Measurements from ENCODE around the gene ALG10.
"Not testable (repeated sequence)": the region's sequence is repeated elsewhere in the genome, so short reads cannot be mapped to it uniquely, and the experiment has no call there.

The ALG10 gene, protein sequence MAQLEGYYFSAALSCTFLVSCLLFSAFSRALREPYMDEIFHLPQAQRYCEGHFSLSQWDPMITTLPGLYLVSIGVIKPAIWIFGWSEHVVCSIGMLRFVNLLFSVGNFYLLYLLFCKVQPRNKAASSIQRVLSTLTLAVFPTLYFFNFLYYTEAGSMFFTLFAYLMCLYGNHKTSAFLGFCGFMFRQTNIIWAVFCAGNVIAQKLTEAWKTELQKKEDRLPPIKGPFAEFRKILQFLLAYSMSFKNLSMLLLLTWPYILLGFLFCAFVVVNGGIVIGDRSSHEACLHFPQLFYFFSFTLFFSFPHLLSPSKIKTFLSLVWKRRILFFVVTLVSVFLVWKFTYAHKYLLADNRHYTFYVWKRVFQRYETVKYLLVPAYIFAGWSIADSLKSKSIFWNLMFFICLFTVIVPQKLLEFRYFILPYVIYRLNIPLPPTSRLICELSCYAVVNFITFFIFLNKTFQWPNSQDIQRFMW

DNA sequence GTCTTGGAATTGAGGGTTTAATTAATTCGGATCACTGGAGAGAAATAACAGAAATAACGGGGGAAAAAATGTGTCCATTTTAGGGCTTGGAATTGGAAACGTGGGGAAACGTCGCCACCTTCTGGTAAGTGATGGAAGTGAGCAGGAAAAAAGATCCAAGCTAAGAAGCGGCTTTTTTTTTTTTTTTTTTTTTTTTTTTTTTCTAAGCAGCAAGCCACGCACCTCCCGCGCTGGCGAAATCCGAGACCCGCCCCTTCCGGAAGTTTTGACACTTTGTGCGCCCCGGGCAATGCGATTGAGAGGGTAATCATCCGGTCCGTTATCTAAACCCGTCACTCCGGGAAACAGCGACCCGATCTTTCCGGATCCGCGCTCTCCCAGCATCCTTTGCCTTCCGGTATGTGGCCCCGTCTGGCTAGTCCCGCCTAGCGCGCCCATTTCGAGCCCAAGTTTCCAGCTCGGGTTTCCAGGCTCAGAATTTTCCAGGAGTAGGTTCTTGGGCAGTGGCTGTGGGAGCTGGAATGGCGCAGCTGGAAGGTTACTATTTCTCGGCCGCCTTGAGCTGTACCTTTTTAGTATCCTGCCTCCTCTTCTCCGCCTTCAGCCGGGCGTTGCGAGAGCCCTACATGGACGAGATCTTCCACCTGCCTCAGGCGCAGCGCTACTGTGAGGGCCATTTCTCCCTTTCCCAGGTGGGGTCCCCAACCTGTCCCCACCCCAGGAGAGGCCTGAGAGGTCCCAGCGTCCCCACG is at the start of gene ALG10:
Gene ALG10 (plus strand): TSS at position 418 of the 752 bp plus-strand sequence. CDS start 104 bp downstream, at position 522.
- H3K27ac ChIP-seq, result peak within 1 kb of the TSS in 20 of 21 experiments; percentile 54 to 91 (median 84)
- peak within 1 kb of the TSS; percentile 56 to 74 (median 67) for H3K4me3 ChIP-seq

GRCh38 chr12:33972884-33973283 is 49.4 kb upstream of the ALG10 start:
- H3K27ac ChIP-seq, H3K4me3 ChIP-seq: not testable (repeated sequence)

DNA sequence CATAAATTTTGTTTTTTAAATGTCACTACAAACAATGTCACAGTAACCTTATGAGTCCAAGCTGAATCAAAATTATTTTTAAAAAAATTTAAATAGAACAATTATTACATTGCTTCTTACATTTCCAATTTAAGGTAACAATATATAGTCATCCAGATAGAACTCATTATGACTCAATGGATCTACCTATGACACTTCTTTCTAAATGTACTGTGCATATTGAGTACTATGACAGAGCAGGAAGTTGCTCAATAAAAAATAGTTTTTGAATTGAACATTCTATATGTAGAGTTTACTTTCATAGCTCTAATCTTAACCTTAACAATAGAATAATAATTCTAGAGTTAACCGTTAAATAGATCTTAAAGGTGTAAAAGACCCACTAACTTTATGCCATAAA is 44.4 kb upstream of the ALG10 start:
- no peak overlapping the region for H3K27ac ChIP-seq

DNA sequence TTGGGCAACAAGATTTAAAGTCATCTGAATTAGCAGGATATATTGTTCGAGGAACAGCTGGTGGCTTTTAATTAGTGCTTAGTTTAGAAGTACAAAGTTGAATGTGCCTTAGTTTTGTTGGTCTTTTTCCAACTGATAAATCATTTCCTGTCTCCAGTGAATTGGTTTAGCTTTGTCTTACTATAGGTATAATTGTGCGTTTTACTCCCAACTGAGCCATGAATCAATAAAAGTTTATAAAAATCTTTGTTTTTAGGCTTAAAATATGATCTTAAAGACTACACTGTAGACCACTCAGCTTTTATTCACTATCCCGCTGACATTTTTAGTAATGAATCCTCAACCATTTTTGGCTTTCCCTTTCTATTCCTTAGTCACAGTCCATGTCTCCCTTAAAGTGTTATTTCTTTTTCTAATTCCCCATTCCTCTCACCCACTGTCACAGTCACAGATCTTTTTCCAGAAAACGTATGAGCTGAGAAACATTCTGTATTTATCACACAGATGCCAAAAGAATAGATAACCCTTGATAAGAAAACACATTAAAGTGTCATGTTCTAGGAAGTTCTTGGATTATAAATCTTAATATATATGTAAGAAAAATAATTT is 34.0 kb upstream of the ALG10 start:
- Histone ChIP-seq H3K27ac (no peak overlapping the region), H3K4me3 (no peak overlapping the region)

More for the DNA sequence above, 44.4 kb upstream of the ALG10 start:
- no peak overlapping the region for H3K4me3 ChIP-seq

GRCh38 chr12:33988913-33989312 is 33.4 kb upstream of the ALG10 start:
- H3K27ac ChIP-seq, result no peak overlapping the region
- no peak overlapping the region for H3K4me3 ChIP-seq

GRCh38 chr12:33994857-33995808 is 27.2 kb upstream of the ALG10 start:
- no peak overlapping the region for H3K27ac ChIP-seq
- H3K4me3 ChIP-seq, result no peak overlapping the region

GRCh38 chr12:34008835-34009234 is 13.5 kb upstream of the ALG10 start:
- H3K4me3 ChIP-seq, H3K27ac ChIP-seq: not testable (repeated sequence)

DNA sequence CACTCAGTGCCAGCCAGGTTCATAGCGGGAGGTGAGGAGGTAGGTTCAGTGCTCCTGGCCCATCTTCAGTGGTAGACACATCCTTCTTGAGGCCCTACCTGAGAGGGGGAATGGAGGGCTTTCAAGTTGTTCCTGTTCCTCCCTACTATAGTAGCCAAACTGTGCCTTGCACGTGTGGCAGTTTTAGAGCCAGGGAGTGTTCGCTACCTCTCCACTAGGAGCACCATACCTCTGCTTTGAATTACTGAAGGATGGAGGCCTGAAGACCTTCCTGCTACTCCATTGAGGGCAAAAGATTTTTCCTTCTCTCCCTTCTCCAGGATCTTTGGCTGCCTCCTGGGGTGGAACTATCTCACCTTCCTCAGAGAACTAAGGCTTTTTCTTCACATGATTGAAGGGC is 5.9 kb upstream of the ALG10 start:
- H3K27ac ChIP-seq, result no peak overlapping the region
- H3K4me3 ChIP-seq, result no peak overlapping the region

DNA sequence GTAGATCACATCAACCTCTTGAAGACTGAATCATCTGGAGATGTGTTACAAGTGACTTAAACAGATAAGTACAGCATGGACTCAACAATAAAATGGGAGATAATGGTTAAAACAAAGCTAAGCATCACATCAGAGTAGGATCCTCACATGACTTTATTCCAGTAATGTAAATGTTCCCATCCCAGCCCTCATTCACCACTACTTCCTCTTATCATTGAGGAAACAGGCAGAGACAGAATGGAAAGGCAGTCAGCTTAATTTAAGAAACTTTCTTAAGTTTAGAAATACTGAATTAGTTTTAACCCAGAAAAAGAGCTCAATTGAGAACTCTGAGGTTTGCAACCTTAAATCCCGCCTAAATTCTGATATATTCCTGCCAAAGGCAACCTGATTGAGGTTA is 1.2 kb upstream of the ALG10 start:
- Histone ChIP-seq H3K27ac (peak overlapping the region in 1 of 21 experiments; percentile 53), H3K4me3 (no peak overlapping the region)

DNA sequence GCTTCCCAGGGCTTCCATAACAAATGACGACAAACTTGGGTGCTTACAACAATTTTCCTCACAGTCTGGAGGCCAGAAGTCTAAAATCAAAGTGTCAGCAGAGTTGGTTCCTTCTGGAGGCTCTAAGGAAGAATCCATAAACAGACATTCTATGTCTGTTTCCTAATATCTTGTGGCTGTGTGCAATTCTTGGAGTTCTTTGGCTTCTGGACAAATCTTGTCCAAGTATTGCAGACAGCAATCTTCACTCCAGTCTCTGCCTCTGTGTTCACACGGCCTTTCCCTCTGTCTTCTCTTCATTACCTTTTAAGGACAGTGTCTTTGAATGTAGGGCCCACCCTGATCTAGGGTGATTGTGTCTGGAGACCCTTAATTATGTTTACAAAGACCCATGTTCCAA is 5.4 kb downstream of the ALG10 start:
- not testable (repeated sequence) for H3K27ac ChIP-seq, H3K4me3 ChIP-seq

DNA sequence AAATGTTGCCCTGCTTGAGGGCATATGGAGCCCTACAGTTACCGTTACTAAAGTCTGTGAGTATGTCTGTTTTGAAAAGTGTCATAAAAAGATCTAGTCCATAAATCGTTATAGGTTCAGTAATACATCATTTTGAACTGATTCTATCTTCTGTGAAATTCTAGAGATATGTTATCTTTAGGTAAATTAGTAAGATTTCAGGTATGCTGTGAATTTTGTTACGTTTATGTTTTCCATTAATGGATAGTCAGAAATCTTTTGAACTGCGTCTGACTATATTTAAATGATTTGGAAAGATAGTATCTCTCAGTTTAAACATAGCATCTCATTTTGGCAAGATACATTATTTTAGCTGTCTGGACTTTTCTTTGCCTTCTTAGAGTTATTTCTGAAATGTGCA is 8.3 kb downstream of the ALG10 start:
- Histone ChIP-seq H3K4me3 (no peak overlapping the region), H3K27ac (no peak overlapping the region)

GRCh38 chr12:34033628-34034296 is 11.5 kb downstream of the ALG10 start:
- no peak overlapping the region for H3K4me3 ChIP-seq
- no peak overlapping the region for H3K27ac ChIP-seq

- H3K27ac ChIP-seq, H3K4me3 ChIP-seq: not testable (repeated sequence)
These were observed 16.1 kb downstream of the ALG10 start for GRCh38 chr12:34038357-34038756.

DNA sequence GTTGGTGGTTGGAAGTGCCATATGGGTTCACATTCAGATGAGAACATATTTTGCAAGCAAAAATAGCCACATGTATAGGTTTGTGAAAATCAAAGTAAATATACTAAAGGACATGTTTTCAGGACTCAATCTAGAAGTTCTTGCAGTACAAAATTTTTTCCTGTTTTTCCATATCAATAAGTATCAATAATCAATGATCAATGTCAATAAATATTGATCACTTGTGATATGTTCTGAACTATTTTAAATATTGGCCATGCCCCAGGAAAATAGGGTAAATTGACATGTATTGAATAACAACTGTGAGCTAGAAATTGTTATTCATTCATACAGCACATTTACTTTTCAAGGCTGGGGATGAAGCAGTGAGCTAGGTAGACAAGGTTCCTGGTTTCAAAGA is 24.3 kb downstream of the ALG10 start:
- H3K27ac ChIP-seq, result no peak overlapping the region
- no peak overlapping the region for H3K4me3 ChIP-seq

DNA sequence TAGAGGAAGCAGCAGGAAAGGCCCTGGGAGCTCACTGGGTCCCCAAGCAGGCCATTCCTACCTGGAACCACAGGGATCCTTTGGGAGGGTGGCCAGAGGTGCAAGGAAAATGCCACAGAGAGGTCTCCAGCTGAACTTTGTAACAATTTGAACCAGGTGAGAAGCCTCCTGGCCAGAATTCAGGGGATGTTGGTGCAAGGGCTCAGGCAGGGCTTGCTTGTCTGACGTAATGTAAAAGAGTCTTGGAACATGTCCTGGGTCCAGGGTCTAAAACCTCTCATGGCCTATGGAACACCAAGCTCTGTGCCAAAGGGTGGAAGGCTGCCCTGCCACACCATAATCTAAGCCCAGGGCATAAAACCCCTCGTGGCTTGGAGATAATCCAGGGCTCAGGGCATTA is 25.6 kb downstream of the ALG10 start:
- H3K4me3 ChIP-seq, H3K27ac ChIP-seq: not testable (repeated sequence)

GRCh38 chr12:34048714-34049113 is 26.4 kb downstream of the ALG10 start:
- no peak overlapping the region for H3K4me3 ChIP-seq
- no peak overlapping the region for H3K27ac ChIP-seq

DNA sequence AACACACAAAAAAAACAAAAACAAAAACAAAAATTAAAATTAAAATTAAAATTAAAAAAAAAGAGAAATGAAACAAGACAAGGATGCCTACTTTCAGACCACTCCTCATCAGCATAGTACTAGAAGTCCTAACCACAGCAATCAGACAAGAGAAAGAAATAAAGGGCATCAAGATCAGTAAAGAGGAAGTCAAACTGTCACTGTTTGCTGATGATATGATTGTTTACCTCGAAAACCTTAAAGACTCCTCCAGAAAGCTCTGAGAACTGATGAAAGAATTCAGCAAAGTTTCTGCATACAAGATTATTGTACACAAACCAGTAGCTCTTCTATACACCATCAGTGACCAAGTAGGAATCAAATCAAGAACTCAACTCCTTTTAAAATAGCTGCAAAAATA is 29.2 kb downstream of the ALG10 start:
- no peak overlapping the region for H3K27ac ChIP-seq
- no peak overlapping the region for H3K4me3 ChIP-seq

DNA sequence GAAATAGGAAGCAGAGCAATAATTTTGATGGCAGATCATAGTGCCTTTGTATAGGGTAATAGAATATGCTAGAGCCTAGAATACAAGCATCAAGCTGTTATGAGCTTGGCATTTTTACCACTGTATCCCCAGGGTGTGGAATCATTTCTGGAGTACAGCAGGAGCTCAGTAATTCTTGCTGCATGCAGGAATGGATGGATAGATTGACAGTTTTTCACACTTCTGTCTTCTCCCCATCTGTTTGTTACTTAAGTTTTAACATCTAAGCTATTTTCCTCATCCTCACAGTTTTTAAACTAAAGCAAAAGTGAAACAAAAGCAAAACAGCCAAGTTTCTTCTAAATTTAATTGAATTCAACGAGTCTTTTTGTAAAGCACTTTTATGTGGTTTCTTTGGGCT is 32.6 kb downstream of the ALG10 start:
- Histone ChIP-seq H3K4me3 (no peak overlapping the region), H3K27ac (peak overlapping the region in 1 of 21 experiments; percentile 47)
